Brain microvascular endothelial cell (primary cell): Measurements from ENCODE around the gene PPFIA2.

Experiments used
- DNase-seq: peaks from one replicate; pipeline ENCODE4 v3.0.0-alpha.2; 2020
- H3K27ac ChIP-seq: fragments of 250-450 bp; sonication (Bioruptor Pico); 2 replicates; pipeline ENCODE4 v1.5.1; 2020; ENCODE audit warnings: mild to moderate bottlenecking, moderate library complexity
- H3K27me3 ChIP-seq: fragments of 250-450 bp; sonication (Bioruptor Pico); replicated peaks from 2 replicates; pipeline ENCODE4 v1.5.1; 2020; ENCODE audit warnings: mild to moderate bottlenecking
- H3K36me3 ChIP-seq: fragments of 250-450 bp; sonication (Bioruptor Pico); replicated peaks from 2 replicates; pipeline ENCODE4 v1.5.1; 2020; ENCODE audit warnings: mild to moderate bottlenecking
- H3K4me3 ChIP-seq: 2 replicates; pipeline ENCODE4 v1.5.1; 2011; ENCODE audit warnings: low read depth, mild to moderate bottlenecking, control low read depth, low read length, moderate library complexity
- CTCF ChIP-seq: IDR thresholded peaks from 2 replicates; pipeline ENCODE4 v1.5.1; 2011; ENCODE audit warnings: low read depth, mild to moderate bottlenecking, moderate library complexity, low read length, control low read depth, inconsistent platforms; ENCODE audit errors: missing control alignments
- in situ Hi-C: cut with HindIII; loops from 2 replicates; pipeline ENCODE4 v1.10.0; 2017; ENCODE audit warnings: low sequenced_read_pairs, low pct_ligation_motif_present

Gene PPFIA2

DNA sequence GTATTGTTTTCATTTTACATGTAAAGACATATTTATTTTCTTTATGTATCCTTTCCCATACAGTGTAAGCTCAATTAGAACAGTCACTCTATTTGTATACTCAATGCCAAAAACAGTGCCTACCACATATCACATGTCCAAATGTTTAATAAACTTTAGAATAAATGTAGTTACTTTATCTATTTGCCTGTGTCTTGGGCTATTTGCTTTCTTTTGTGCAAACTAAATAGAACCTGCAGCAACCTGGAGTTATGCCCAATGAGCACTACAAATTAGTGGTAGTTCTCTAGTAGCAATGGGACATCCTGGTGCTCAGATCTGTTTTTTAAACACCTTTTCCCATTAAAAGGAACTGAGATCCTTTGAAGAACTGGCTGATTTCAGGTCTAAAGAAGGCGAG lies 186.7 kb downstream of the PPFIA2 start:
- H3K27me3 ChIP-seq = no peaks in the 10 kb centered on the region
- no peak overlapping the region for H3K27ac ChIP-seq
- H3K36me3 ChIP-seq = no peaks in the 10 kb centered on the region
- no peak for DNase-seq
- no peak for TF ChIP-seq CTCF
- no peak overlapping the region for H3K4me3 ChIP-seq
- in situ Hi-C loops = no loop called here

DNA sequence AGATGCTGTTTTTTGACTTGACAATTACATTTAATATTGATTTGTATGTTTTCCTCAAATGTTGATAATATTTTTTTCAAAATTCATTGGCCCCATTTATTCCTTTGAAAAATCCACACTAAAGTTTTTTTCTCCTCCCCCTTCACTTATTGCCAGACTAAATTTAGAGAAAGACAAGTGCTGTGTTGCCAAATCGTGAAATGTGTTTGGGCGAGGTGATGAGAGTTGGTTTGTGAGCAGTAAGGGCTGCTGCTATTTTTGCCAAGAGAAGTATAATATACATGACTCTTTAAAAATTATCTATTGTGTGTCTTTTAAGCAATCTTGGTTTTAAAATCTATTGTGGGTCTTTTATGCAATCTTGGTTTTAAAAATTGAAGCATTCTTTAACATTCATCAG lies 188.9 kb downstream of the PPFIA2 start:
- in situ Hi-C loops = no loop called here

GRCh38 chr12:81564237-81564636 lies 194.9 kb downstream of the PPFIA2 start:
- no peak for TF ChIP-seq CTCF
- no peaks in the 10 kb centered on the region for H3K36me3 ChIP-seq
- H3K27me3 ChIP-seq = no peaks in the 10 kb centered on the region
- in situ Hi-C loops = no loop called here
- no peak overlapping the region for H3K27ac ChIP-seq
- no peak overlapping the region for H3K4me3 ChIP-seq
- no peak for DNase-seq

More for the DNA sequence above, 188.9 kb downstream of the PPFIA2 start:
- Histone ChIP-seq H3K27ac (no peak overlapping the region), H3K4me3 (no peak overlapping the region), H3K27me3 (no peaks in the 10 kb centered on the region), H3K36me3 (no peaks in the 10 kb centered on the region)
- no peak for DNase-seq
- TF ChIP-seq CTCF = no peak

- peak; percentile 31 for DNase-seq
- Histone ChIP-seq H3K4me3 (no peak overlapping the region), H3K27ac (no peak overlapping the region), H3K36me3 (no peaks in the 10 kb centered on the region), H3K27me3 (no peaks in the 10 kb centered on the region)
- TF ChIP-seq CTCF = no peak
- in situ Hi-C loops = no loop called here
Observed at GRCh38 chr12:81558031-81558430, 201.1 kb downstream of the PPFIA2 start.

GRCh38 chr12:81546811-81547210 lies 212.3 kb downstream of the PPFIA2 start:
- no peaks in the 10 kb centered on the region for H3K36me3 ChIP-seq
- no peak for DNase-seq
- TF ChIP-seq CTCF = no peak
- in situ Hi-C loops = no loop called here
- H3K4me3 ChIP-seq = no peak overlapping the region
- H3K27me3 ChIP-seq = no peaks in the 10 kb centered on the region
- no peak overlapping the region for H3K27ac ChIP-seq

DNA sequence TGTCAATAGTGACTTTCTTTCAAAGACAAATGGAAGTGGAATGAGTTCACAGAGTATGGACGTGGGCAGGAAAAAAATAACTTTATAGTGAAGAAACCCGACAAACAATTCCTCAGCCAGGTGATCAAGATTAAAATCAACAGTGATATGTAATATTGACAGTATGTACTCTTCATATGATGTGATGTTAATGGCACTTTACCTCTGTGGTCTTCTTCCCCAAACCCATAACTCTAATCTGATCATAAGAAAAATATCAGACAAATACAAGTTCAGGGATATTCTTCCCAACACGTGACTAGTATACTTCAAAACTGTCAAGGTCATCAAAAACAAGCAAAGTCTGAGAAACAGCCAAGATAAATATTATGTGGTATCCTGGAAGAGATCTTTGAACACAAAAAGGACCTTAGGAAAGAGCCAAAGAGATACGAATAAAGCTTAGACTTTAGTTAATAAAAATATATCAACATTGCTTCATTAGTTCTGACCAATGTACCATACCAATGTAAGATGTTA lies 215.5 kb downstream of the PPFIA2 start:
- H3K27ac ChIP-seq = no peak overlapping the region
- DNase-seq = no peak
- TF ChIP-seq CTCF = no peak
- no peaks in the 10 kb centered on the region for H3K36me3 ChIP-seq
- H3K4me3 ChIP-seq = no peak overlapping the region
- no peaks in the 10 kb centered on the region for H3K27me3 ChIP-seq
- in situ Hi-C loops = no loop called here
